ENCODE results near the gene TARS3. TPM values are rescaled to one million over a fixed set of nuclear protein-coding genes. Genes with fewer than 3 reads are reported as not detected.

TARS3 gene
- total and polyA plus RNA-seq, 7 donors: 11.1 to 40.2 (median 35.0) TPM

- no peak for ATAC-seq
- Histone ChIP-seq H3K4me3 (no peak overlapping the region), H3K27me3 (ENCODE audit: insufficient read depth in 3 of 3, low read length in 2 of 3) (no peaks in the 10 kb centered on the region), H3K27ac (no peak overlapping the region), H3K36me3 (ENCODE audit: insufficient read depth in 1 of 2, low read depth in 1 of 2) (peaks cover 2 to 72% of the 10 kb centered on the region in 2 donors), H3K4me1 (no peaks in the 10 kb centered on the region), H3K9me3 (no peaks in the 10 kb centered on the region)
- TF ChIP-seq CTCF (IDR thresholded peaks at IDR 0.05): no peak
- no peak for DNase-seq
- WGBS, 3 donors: 81 to 83% (median 81%) methylated on average over 16 of the region's 16 CpGs
- intact Hi-C loops (cut with DNase I): no loop called here
These were observed 48.3 kb downstream of the TARS3 start for GRCh38 chr15:101675796-101676582.

GRCh38 chr15:101675015-101675414, 49.3 kb downstream of the TARS3 start:
- ATAC-seq: no peak
- Histone ChIP-seq H3K4me3 (no peak overlapping the region), H3K9me3 (no peaks in the 10 kb centered on the region), H3K36me3 (ENCODE audit: insufficient read depth in 1 of 2, low read depth in 1 of 2) (peaks cover 2 to 75% of the 10 kb centered on the region in 2 donors), H3K27me3 (ENCODE audit: insufficient read depth in 3 of 3, low read length in 2 of 3) (no peaks in the 10 kb centered on the region), H3K4me1 (no peaks in the 10 kb centered on the region), H3K27ac (no peak overlapping the region)
- no peak for TF ChIP-seq CTCF (IDR thresholded peaks at IDR 0.05)
- WGBS, 3 donors: 87 to 93% (median 92%) methylated on average over 5 of the region's 5 CpGs
- intact Hi-C loops (cut with DNase I): no loop called here
- no peak for DNase-seq

GRCh38 chr15:101672298-101672697, 52.0 kb downstream of the TARS3 start:
- ATAC-seq (peak in 2 of 4 donors; percentile 46 to 82), DNase-seq (no peak)
- no peak overlapping the region for H3K4me3 ChIP-seq
- no peaks in the 10 kb centered on the region for H3K9me3 ChIP-seq
- peaks cover 2 to 91% of the 10 kb centered on the region in 2 donors for H3K36me3 ChIP-seq (ENCODE audit: insufficient read depth in 1 of 2, low read depth in 1 of 2)
- TF ChIP-seq CTCF (IDR thresholded peaks at IDR 0.05): no peak
- intact Hi-C loops (cut with DNase I): no loop called here
- WGBS, 3 donors: 46 to 72% (median 50%) methylated on average over 9 of the region's 9 CpGs
- H3K27me3 ChIP-seq (ENCODE audit: insufficient read depth in 3 of 3, low read length in 2 of 3): no peaks in the 10 kb centered on the region
- no peaks in the 10 kb centered on the region for H3K4me1 ChIP-seq
- no peak overlapping the region for H3K27ac ChIP-seq

- Histone ChIP-seq H3K27ac (no peak overlapping the region), H3K4me3 (no peak overlapping the region), H3K9me3 (no peaks in the 10 kb centered on the region), H3K27me3 (ENCODE audit: insufficient read depth in 3 of 3, low read length in 2 of 3) (no peaks in the 10 kb centered on the region), H3K4me1 (no peaks in the 10 kb centered on the region), H3K36me3 (ENCODE audit: insufficient read depth in 1 of 2, low read depth in 1 of 2) (peaks cover 0 to 75% of the 10 kb centered on the region in 2 donors)
- WGBS, 3 donors: 92 to 96% (median 94%) methylated on average over 3 of the region's 3 CpGs
- TF ChIP-seq CTCF (IDR thresholded peaks at IDR 0.05): no peak
- no peak for DNase-seq
- intact Hi-C loops (cut with DNase I): no loop called here
- ATAC-seq: no peak
These were observed 54.5 kb downstream of the TARS3 start for GRCh38 chr15:101669744-101670143.
